ENCODE data around the gene ESPL1. TPM values are rescaled to one million over a fixed set of nuclear protein-coding genes. Genes with fewer than 3 reads are reported as not detected.

Gene ESPL1
- total and polyA plus RNA-seq, 2 of the 13 experiments (the other 11 are each of a cell fraction or from before 2014, with no cell fraction given): 5.8 to 11.5 TPM

- TF ChIP-seq U2AF2 (IDR thresholded peaks at IDR 0.05; ENCODE audit: low read depth, low read length): no peak
- no peak for TF ChIP-seq ZNF225 (CRISPR knock-in tag; IDR thresholded peaks at IDR 0.05)
- TF ChIP-seq AHDC1 (CRISPR knock-in tag; IDR thresholded peaks at IDR 0.05; ENCODE audit: borderline replicate concordance): 0 out of 2 replicates have a peak, but pooled peaks have one; percentile 56
- 0 out of 2 replicates have a peak, but pooled peaks have one; percentile 70 for TF ChIP-seq SMYD3 (CRISPR knock-in tag; IDR thresholded peaks at IDR 0.05)
- peak; percentile 89 for TF ChIP-seq POLR2G (IDR thresholded peaks at IDR 0.05; ENCODE audit: low read depth, low read length)
- TF ChIP-seq MXI1 (IDR thresholded peaks at IDR 0.05; ENCODE audit: borderline replicate concordance, low read depth, low read length): peak; percentile 59; the same call in 1 of the 3 replicates
- TF ChIP-seq ZNF530 (CRISPR knock-in tag; IDR thresholded peaks at IDR 0.05; ENCODE audit: low read depth): 0 out of 2 replicates have a peak, but pooled peaks have one; percentile 63
- no peak for TF ChIP-seq RFXANK (CRISPR knock-in tag; IDR thresholded peaks at IDR 0.05)
- TF ChIP-seq HMGXB3 (CRISPR knock-in tag; IDR thresholded peaks at IDR 0.05; ENCODE audit: borderline replicate concordance): no peak
- TF ChIP-seq ZNF563 (CRISPR knock-in tag; IDR thresholded peaks at IDR 0.05): peak; percentile 90
- TF ChIP-seq HNF1B (CRISPR knock-in tag; IDR thresholded peaks at IDR 0.05): peak; percentile 75; the same call in 1 of the 2 replicates
- TF ChIP-seq ZBTB4 (CRISPR knock-in tag; IDR thresholded peaks at IDR 0.05; ENCODE audit: borderline replicate concordance): peak; percentile 40; the same call in 1 of the 2 replicates
- TF ChIP-seq ZNF709 (CRISPR knock-in tag; IDR thresholded peaks at IDR 0.05): peak; percentile 81; the same call in 1 of the 2 replicates
Observed at GRCh38 chr12:53324779-53325510, 56.8 kb downstream of the ESPL1 start (continued).

Data from HepG2 (cell line).